Caco-2 (cell line): ENCODE results near the gene SNCA. TPM values are rescaled to one million over a fixed set of nuclear protein-coding genes. Genes with fewer than 3 reads are reported as not detected.

Source experiments
- BruUV-seq: library from RNA; stranded (reverse); fragments of 400-500 nt; replicated peaks from 2 replicates; lab custom pipeline; 2021; lab: Mats Ljungman, UMichigan
- CTCF ChIA-PET: fragments of 300-600 bp; sonication (Branson Sonifier 250); formaldehyde crosslinking; loops from one replicate; lab custom pipeline; 2022; ENCODE audit warnings: antibody characterized with exemption; lab: Charles Lee
- POLR2A ChIA-PET: fragments of 300-600 bp; sonication (Branson Sonifier 250); formaldehyde crosslinking; loops from one replicate; lab custom pipeline; 2022; ENCODE audit warnings: antibody characterized with exemption; lab: Charles Lee
- DNase-seq, 2 experiments: peaks; one replicate each; pipeline versions ENCODE4 v3.0.0 to v3.0.0-alpha.2; 2020 to 2022
- H3K27me3 ChIP-seq: replicated peaks from 2 replicates; pipeline ENCODE4 v1.6.0; 2011; ENCODE audit warnings: low read length; ENCODE audit not compliant: control insufficient read depth, insufficient read depth
- H3K36me3 ChIP-seq: 2 replicates; pipeline ENCODE4 v1.5.1; 2011; ENCODE audit warnings: low read length; ENCODE audit not compliant: control insufficient read depth, insufficient read depth
- H3K4me1 ChIP-seq: fragments of 250-450 bp; sonication (Bioruptor Pico); 2 replicates; pipeline ENCODE4 v1.5.1; 2020; ENCODE audit warnings: mild to moderate bottlenecking
- H3K4me3 ChIP-seq: 2 replicates; pipeline ENCODE4 v1.5.1; 2011; ENCODE audit warnings: low read depth, mild to moderate bottlenecking, control low read depth, low read length
- H3K9me3 ChIP-seq: fragments of 250-450 bp; sonication (Bioruptor Pico); 2 replicates; pipeline ENCODE4 v1.5.1; 2020; ENCODE audit warnings: mild to moderate bottlenecking, moderate library complexity
- H3K27ac Mint-ChIP-seq: one replicate; pipeline ENCODE4 v1.8.0; 2022; ENCODE audit warnings: mixed read lengths; ENCODE audit not compliant: unreplicated experiment
- H3K27me3 Mint-ChIP-seq: one replicate; pipeline ENCODE4 v1.8.0; 2022; ENCODE audit warnings: mixed read lengths; ENCODE audit not compliant: insufficient read depth, unreplicated experiment
- H3K36me3 Mint-ChIP-seq: one replicate; pipeline ENCODE4 v1.8.0; 2022; ENCODE audit warnings: mild to moderate bottlenecking, mixed read lengths; ENCODE audit not compliant: insufficient read depth, unreplicated experiment
- H3K4me1 Mint-ChIP-seq: one replicate; pipeline ENCODE4 v1.8.0; 2022; ENCODE audit warnings: low read depth, mixed read lengths; ENCODE audit not compliant: unreplicated experiment
- H3K4me3 Mint-ChIP-seq: one replicate; pipeline ENCODE4 v1.8.0; 2022; ENCODE audit warnings: mild to moderate bottlenecking, moderate library complexity, mixed read lengths; ENCODE audit not compliant: unreplicated experiment
- H3K9me3 Mint-ChIP-seq: one replicate; pipeline ENCODE4 v1.8.0; 2022; ENCODE audit warnings: mixed read lengths; ENCODE audit not compliant: unreplicated experiment
- CTCF ChIP-seq, 2 experiments: fragments of 200-600 bp in 1 of 2; IDR thresholded peaks; 1 replicate in 1 of 2; 2 replicates in 1 of 2; pipeline versions ENCODE4 v1.5.1 to v1.8.0; 2011 to 2022; ENCODE audit warnings: antibody characterized with exemption in 1 of 2, control low read depth in 1 of 2, inconsistent platforms in 1 of 2, low read depth in 1 of 2, low read length in 1 of 2, mild to moderate bottlenecking in 1 of 2, moderate library complexity in 1 of 2; ENCODE audit not compliant: insufficient read depth in 1 of 2, severe bottlenecking in 1 of 2, unreplicated experiment in 1 of 2
- intact Hi-C: fragments of 100-400 bp; cut with micrococcal nuclease; formaldehyde crosslinking; loops from one replicate; pipeline ENCODE4 v1.10.0; 2022; ENCODE audit not compliant: unreplicated experiment
- total RNA-seq: library from RNA; stranded (reverse); gene quantifications from 2 replicates; pipeline ENCODE4 v1.2.3, GENCODE V29; 2022

SNCA gene
- total RNA-seq, 1 experiment from 2014 or later = 8.4 TPM

DNA sequence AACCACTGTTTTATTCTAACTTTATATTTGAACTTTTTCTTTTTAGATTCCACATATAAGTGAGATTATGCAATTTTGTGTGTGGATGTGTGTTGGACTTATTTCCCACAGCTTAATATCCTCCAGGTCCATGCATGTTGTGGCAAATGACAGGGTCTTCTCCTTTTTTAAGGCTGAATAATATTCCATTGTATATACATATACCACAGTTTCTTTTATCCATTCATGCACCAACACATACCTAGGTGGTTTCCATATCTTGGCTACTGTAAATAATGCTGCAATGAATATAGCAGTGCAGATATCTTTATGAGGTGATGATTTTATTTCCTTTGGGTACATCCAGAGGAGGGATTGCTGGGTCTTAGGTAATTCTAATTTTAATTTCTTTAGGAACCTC lies 69.0 kb downstream of the SNCA start:
- Histone ChIP-seq H3K9me3 (no peaks in the 10 kb centered on the region), H3K27me3 (no peaks in the 10 kb centered on the region), H3K36me3 (no peaks in the 10 kb centered on the region), H3K4me1 (no peaks in the 10 kb centered on the region), H3K4me3 (no peak overlapping the region)
- no peaks in the 10 kb centered on the region for H3K9me3 Mint-ChIP-seq
- POLR2A ChIA-PET = no interaction called here
- no peak for DNase-seq
- CTCF ChIA-PET = no interaction called here
- no peak overlapping the region for H3K4me3 Mint-ChIP-seq
- intact Hi-C loops = no loop called here
- H3K4me1 Mint-ChIP-seq = no peaks in the 10 kb centered on the region
- peaks cover 5% of the 10 kb centered on the region for H3K27me3 Mint-ChIP-seq
- no peak overlapping the region for H3K27ac Mint-ChIP-seq
- H3K36me3 Mint-ChIP-seq = peaks cover 5% of the 10 kb centered on the region
- BruUV-seq = no TSS peak
- no peak for TF ChIP-seq CTCF (IDR thresholded peaks at IDR 0.05; ENCODE audit: insufficient read depth in 1 of 2, low read depth in 1 of 2, low read length in 1 of 2, severe bottlenecking in 1 of 2, unreplicated experiment in 1 of 2)

- Mint-ChIP-seq H3K4me1 (no peaks in the 10 kb centered on the region), H3K27me3 (peaks cover 2% of the 10 kb centered on the region), H3K4me3 (no peak overlapping the region), H3K36me3 (no peaks in the 10 kb centered on the region), H3K27ac (no peak overlapping the region), H3K9me3 (no peaks in the 10 kb centered on the region)
- no peak overlapping the region for H3K4me3 ChIP-seq
- CTCF ChIA-PET = no interaction called here
- H3K36me3 ChIP-seq = no peaks in the 10 kb centered on the region
- no peaks in the 10 kb centered on the region for H3K27me3 ChIP-seq
- no peak for TF ChIP-seq CTCF (IDR thresholded peaks at IDR 0.05; ENCODE audit: insufficient read depth in 1 of 2, low read depth in 1 of 2, low read length in 1 of 2, severe bottlenecking in 1 of 2, unreplicated experiment in 1 of 2)
- no peaks in the 10 kb centered on the region for H3K4me1 ChIP-seq
- POLR2A ChIA-PET = no interaction called here
- intact Hi-C loops = no loop called here
- H3K9me3 ChIP-seq = no peaks in the 10 kb centered on the region
- no peak for DNase-seq
- no TSS peak for BruUV-seq
Observed at GRCh38 chr4:89765966-89766365, 71.0 kb downstream of the SNCA start.

- H3K36me3 Mint-ChIP-seq = no peaks in the 10 kb centered on the region
- H3K27me3 Mint-ChIP-seq = no peaks in the 10 kb centered on the region
- Histone ChIP-seq H3K4me3 (no peak overlapping the region), H3K27me3 (no peaks in the 10 kb centered on the region), H3K9me3 (no peaks in the 10 kb centered on the region), H3K36me3 (no peaks in the 10 kb centered on the region), H3K4me1 (no peaks in the 10 kb centered on the region)
- no peaks in the 10 kb centered on the region for H3K9me3 Mint-ChIP-seq
- DNase-seq = no peak
- ChIA-PET POLR2A (no interaction called here), CTCF (no interaction called here)
- TF ChIP-seq CTCF (IDR thresholded peaks at IDR 0.05; ENCODE audit: insufficient read depth in 1 of 2, low read depth in 1 of 2, low read length in 1 of 2, severe bottlenecking in 1 of 2, unreplicated experiment in 1 of 2) = no peak
- no peak overlapping the region for H3K4me3 Mint-ChIP-seq
- intact Hi-C loops = no loop called here
- no peak overlapping the region for H3K27ac Mint-ChIP-seq
- no peaks in the 10 kb centered on the region for H3K4me1 Mint-ChIP-seq
- no TSS peak for BruUV-seq
Observed at GRCh38 chr4:89765528-89765927, 71.4 kb downstream of the SNCA start.
